MCF 10A (cell line): ENCODE results near the gene RHBDD3. TPM values are rescaled to one million over a fixed set of nuclear protein-coding genes. Genes with fewer than 3 reads are reported as not detected.

Experiments
- BruUV-seq: library from RNA; stranded (reverse); fragments of 400-500 nt; replicated peaks from 2 replicates; lab custom pipeline; 2021; lab: Mats Ljungman, UMichigan
- CTCF ChIA-PET: fragments of 300-600 bp; sonication (Branson Sonifier 250); formaldehyde crosslinking; extraction: SDS; loops from one replicate; lab custom pipeline; 2021; ENCODE audit warnings: antibody characterized with exemption, inconsistent platforms; lab: Yijun Ruan, JAX
- POLR2A ChIA-PET: fragments of 300-600, 350-650 bp; sonication (Branson Sonifier 250); formaldehyde crosslinking; extraction: SDS; loops from one replicate; lab custom pipeline; 2020; ENCODE audit warnings: antibody characterized with exemption, inconsistent platforms; lab: Yijun Ruan, JAX
- DNase-seq: peaks from one replicate; pipeline ENCODE4 v3.0.0-alpha.2; 2018; ENCODE audit not compliant: unreplicated experiment
- H3K27ac Mint-ChIP-seq: one replicate; pipeline ENCODE4 v1.8.0; 2022; ENCODE audit warnings: mild to moderate bottlenecking, low read depth, mixed read lengths; ENCODE audit not compliant: unreplicated experiment
- H3K27me3 Mint-ChIP-seq: one replicate; pipeline ENCODE4 v1.8.0; 2022; ENCODE audit warnings: mixed read lengths; ENCODE audit not compliant: insufficient read depth, unreplicated experiment
- H3K36me3 Mint-ChIP-seq: one replicate; pipeline ENCODE4 v1.8.0; 2022; ENCODE audit warnings: mild to moderate bottlenecking, moderate library complexity, mixed read lengths; ENCODE audit not compliant: insufficient read depth, unreplicated experiment
- H3K4me1 Mint-ChIP-seq: one replicate; pipeline ENCODE4 v1.8.0; 2022; ENCODE audit warnings: mixed read lengths; ENCODE audit not compliant: insufficient read depth, unreplicated experiment
- H3K4me3 Mint-ChIP-seq: one replicate; pipeline ENCODE4 v1.8.0; 2022; ENCODE audit warnings: mild to moderate bottlenecking, moderate library complexity, mixed read lengths; ENCODE audit not compliant: unreplicated experiment
- H3K9me3 Mint-ChIP-seq: one replicate; pipeline ENCODE4 v1.8.0; 2022; ENCODE audit warnings: mixed read lengths; ENCODE audit not compliant: unreplicated experiment
- intact Hi-C: fragments of 100-400 bp; cut with micrococcal nuclease; formaldehyde crosslinking; loops from 2 replicates; pipeline ENCODE4 v1.14.1; 2022
- total RNA-seq: library from RNA; stranded (reverse); gene quantifications from 2 replicates; pipeline ENCODE4 v1.2.3, GENCODE V29; 2022
- TF ChIP-seq, protein P1 (sequence below): fragments of 200-600 bp; IDR thresholded peaks from one replicate; pipeline ENCODE4 v1.8.0; 2022; ENCODE audit warnings: antibody characterized with exemption, mild to moderate bottlenecking; ENCODE audit not compliant: unreplicated experiment

The RHBDD3 gene
- total RNA-seq, 1 experiment from 2014 or later = 32.5 TPM

DNA sequence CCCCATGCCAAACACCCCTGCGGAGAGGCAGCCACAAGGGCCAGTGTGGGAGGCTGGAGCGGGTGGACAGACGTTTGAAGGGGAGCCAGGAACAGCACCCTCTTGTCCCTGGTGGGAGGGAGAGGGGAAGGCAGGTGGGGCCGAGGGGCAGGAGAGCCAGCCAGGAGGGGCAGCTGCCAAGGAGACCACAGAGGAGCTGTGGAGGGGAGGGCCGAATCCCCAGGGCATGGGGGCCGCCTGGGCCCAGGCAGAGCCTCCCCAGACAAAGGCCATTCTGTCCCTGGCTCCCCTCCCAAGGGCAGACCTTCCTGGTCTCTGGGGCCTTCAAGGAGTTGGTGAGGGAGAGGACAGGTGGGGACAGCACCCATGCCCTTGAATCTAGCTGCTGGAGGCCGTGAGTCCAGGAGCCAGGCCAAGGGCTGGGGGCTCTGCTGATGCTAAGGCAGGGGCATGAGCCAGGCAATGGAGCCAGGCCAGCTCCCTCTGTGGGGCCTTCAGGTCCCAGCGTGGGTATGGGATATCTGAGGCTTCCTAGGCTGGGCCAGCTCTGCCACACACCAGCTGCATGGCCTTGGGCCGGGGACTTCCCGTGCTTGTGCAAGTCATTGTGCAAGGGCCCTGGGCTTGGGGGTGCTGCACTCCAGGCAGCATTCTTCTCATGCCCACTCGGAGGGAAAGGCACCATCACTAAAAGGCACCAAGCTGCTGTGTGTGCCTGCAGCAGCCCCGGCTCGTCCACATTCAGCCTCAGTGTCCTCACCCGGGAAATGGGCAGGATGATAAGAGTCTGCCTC is 50.7 kb downstream of the RHBDD3 start:
- Mint-ChIP-seq H3K4me1 (no peaks in the 10 kb centered on the region), H3K4me3 (no peak overlapping the region), H3K9me3 (no peaks in the 10 kb centered on the region), H3K27ac (no peak overlapping the region), H3K27me3 (no peaks in the 10 kb centered on the region), H3K36me3 (no peaks in the 10 kb centered on the region)
- intact Hi-C loops = no loop called here
- ChIA-PET POLR2A (no interaction called here), CTCF (interaction anchor here (1.0 to 1.9 kb wide), 2 partner anchors 29 kb away, joined by 3 to 5 read pairs; no protein-coding TSS in a partner anchor)
- no TSS peak for BruUV-seq
- DNase-seq = peak; percentile 62
- TF ChIP-seq, protein P1, sequence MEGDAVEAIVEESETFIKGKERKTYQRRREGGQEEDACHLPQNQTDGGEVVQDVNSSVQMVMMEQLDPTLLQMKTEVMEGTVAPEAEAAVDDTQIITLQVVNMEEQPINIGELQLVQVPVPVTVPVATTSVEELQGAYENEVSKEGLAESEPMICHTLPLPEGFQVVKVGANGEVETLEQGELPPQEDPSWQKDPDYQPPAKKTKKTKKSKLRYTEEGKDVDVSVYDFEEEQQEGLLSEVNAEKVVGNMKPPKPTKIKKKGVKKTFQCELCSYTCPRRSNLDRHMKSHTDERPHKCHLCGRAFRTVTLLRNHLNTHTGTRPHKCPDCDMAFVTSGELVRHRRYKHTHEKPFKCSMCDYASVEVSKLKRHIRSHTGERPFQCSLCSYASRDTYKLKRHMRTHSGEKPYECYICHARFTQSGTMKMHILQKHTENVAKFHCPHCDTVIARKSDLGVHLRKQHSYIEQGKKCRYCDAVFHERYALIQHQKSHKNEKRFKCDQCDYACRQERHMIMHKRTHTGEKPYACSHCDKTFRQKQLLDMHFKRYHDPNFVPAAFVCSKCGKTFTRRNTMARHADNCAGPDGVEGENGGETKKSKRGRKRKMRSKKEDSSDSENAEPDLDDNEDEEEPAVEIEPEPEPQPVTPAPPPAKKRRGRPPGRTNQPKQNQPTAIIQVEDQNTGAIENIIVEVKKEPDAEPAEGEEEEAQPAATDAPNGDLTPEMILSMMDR = no peak

DNA sequence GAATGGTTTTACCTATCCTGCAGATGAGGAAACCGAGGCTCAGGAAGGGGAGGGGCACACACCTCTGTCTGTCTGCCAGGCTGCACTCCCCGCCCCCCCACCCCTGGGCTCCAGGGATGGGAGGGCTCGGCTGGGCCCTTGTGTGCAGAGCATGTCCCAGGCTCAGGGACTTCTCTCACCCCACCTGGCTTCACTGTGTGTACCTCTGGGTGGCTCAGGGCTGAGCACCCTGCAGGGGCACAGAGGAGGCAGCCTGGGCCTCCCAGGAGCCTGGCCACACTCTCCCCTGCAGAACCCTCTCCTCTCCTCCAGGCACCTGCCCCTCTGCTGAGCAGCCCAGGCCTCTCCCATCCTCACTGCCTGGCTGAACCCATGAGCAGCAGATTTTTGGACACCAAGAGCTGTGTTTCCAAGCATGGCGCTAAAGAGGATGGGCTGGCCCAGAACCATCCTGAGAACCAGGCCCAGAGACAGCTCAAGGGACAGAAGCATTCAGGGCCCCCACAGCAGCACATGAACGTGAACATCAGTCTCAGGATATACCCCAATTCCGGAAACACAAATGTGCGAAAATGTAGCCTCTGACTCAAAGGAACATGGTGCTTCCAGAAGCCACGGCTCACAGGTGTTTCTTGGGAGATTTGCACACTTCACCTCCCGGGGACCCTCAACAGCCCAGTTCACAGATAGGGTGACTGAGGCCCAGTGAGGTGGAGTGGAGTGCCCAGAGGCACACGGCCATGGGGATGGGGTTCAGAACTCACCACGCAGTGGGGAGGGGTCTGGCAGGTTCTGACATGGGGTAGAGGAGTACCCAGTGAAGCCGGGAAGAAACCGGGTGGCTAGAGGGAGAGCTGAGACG is 51.5 kb downstream of the RHBDD3 start:
- H3K9me3 Mint-ChIP-seq = no peaks in the 10 kb centered on the region
- no peaks in the 10 kb centered on the region for H3K36me3 Mint-ChIP-seq
- H3K4me1 Mint-ChIP-seq = no peaks in the 10 kb centered on the region
- BruUV-seq = no TSS peak
- POLR2A ChIA-PET = no interaction called here
- DNase-seq = no peak
- no peaks in the 10 kb centered on the region for H3K27me3 Mint-ChIP-seq
- intact Hi-C loops = no loop called here
- H3K27ac Mint-ChIP-seq = no peak overlapping the region
- CTCF ChIA-PET = interaction anchor here (0.6 to 1.9 kb wide), 4 partner anchors 30 to 1297 kb away, joined by 3 to 5 read pairs (median 3); no protein-coding TSS in a partner anchor
- no peak overlapping the region for H3K4me3 Mint-ChIP-seq
- TF ChIP-seq, protein P1 = no peak

DNA sequence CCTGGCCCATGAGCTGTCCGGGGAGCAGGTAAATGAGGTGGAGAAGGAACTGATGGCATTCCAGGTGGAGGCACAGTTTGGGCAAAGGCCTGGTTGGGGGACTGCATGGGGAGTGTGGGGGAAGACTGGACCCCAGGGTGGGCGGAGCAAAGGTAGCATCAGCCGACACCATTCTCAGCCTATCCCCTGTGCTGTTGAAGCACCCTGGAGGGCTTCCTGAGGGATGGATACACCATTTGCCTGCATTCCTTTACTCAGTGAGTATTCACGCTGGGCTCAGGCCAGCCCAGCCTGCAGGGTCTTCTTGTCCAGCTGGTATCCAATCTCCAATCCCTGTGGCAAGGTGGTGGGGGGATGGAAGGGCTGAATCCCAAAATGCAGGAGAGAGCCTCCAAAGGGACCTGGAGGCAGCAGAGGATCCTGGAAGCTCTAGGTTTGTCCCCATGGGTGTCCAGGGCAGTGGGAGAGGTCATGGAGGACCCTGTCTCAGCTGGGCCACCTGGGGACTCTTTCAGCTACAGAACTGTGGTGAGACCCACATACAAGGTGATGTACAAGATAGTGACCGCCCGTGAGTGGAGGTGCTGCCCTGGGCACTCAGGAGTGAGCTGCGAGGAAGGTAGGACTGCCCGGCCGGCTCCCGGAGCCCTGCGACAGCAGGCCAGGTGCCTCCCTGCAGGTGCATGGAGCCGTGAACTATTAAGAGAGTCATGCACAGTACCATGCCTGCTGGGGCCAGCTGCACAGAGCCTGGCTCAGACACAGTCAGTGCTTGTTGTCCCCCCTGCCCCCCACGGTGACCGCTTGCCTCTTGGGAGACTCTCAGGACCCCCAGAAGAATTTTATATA is 52.5 kb downstream of the RHBDD3 start:
- BruUV-seq = no TSS peak
- no peaks in the 10 kb centered on the region for H3K9me3 Mint-ChIP-seq
- no peaks in the 10 kb centered on the region for H3K4me1 Mint-ChIP-seq
- no peak overlapping the region for H3K27ac Mint-ChIP-seq
- H3K27me3 Mint-ChIP-seq = no peaks in the 10 kb centered on the region
- CTCF ChIA-PET = interaction anchor here (0.6 to 1.9 kb wide), 4 partner anchors 31 to 1296 kb away, joined by 3 to 5 read pairs (median 3); no protein-coding TSS in a partner anchor
- intact Hi-C loops = no loop called here
- TF ChIP-seq, protein P1 = no peak
- no peak for DNase-seq
- POLR2A ChIA-PET = no interaction called here
- H3K4me3 Mint-ChIP-seq = no peak overlapping the region
- H3K36me3 Mint-ChIP-seq = no peaks in the 10 kb centered on the region
